Fibroblast of skin of left quadriceps (primary cell): ENCODE data around the gene DLGAP1.
"Not testable (repeated sequence)": the region's sequence is repeated elsewhere in the genome, so short reads cannot be mapped to it uniquely, and the experiment has no call there.

Experiments used
- DNase-seq, 2 experiments: peaks; one replicate each; pipeline ENCODE4 v3.0.0-alpha.2; 2013; ENCODE audit warnings: low read depth in 2 of 2

The DLGAP1 gene

DNA sequence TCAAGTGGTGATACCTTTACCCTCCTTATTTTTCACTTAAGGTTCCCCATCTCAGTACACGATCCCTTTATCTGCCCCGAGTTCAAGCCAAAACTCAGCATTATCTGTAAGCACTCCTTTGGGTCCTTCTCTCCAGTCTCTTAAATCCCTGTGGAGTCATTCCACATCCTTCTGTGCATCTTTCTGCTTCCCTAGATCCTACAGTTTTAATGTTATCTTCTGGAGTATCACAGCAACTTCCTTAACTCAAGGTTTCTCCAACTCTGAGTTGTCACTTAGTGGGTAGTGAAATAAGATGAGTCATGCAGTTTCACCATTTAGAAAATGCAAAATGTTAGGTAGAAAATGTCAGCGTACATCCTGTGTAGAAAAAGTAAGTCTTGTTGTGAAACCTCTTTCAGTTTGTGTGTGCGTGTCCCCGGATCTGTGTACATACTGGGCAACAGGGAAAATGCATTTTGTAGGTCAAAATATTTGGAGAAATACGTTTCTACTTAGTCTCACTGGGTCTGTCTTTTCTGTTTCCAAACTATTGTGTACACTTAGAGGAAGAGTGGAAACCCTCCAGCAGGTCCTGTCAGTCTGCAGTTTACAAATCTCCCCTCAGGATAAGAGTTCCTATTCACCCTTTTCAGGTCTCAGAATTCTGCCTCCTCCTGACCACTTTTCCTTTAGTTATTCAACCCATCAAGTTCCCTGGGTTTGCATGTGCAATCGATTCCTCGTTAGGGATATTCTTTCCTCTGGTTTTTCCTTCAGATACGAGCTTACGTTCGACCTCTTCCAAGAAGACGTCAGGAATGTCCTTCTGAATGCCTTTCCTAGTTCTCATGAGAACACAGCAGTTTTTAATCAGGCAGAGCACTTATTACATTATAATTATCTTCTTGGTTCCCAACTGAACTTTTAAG, 850.4 kb downstream of the DLGAP1 start:
- DNase-seq: peak; percentile 96 to 97

DNA sequence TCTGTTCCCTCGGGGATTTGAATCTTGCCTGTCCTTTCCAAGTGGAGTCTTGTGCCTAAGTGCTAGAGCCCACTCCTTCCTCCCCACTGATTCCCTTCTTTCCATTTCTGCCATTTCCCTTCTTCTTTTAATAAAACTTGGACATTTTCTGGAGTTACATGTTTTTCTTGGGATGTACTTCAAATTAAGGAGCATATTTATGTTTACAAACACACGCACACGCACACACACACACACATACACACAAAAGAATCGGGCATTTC, 850.9 kb downstream of the DLGAP1 start:
- DNase-seq: no peak

DNA sequence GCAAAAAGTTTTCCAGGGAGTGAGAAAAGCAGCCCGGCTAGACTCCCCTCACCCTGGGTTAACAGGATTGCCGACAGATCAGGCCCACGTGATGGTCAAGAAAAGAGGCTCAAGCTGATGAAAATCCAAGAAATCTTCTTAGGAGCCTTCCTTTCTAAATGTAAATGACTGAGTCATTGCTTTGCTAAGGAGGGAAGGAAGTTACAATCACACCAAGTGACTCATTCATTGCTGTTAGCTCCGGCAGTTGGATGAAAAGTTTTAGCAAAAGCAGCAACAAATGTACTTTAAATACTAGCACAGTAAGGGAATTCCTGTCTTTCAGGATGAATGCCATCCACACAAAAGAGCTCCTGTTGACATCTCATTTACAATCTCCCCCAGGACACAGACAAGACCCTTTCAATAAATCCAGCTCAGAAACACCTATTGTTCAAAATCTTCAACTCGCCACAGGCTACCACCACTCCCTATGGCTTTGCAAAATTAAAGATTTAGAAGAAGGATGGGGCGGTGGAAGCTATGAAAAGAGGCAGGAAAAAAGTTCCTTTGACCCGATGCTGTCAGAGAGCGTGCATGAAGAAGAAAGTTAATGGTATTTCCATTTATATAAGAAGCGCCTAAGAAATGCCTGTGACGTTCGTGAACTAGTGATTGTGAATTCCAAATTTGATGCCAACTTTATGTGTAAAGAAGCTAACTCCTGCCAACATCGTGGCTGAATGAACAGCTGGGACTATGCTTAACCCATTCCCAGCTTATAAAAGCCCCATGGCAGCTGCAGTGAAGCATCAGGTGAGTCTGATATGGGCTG, 851.5 kb downstream of the DLGAP1 start:
- peak; percentile 96 for DNase-seq

DNA sequence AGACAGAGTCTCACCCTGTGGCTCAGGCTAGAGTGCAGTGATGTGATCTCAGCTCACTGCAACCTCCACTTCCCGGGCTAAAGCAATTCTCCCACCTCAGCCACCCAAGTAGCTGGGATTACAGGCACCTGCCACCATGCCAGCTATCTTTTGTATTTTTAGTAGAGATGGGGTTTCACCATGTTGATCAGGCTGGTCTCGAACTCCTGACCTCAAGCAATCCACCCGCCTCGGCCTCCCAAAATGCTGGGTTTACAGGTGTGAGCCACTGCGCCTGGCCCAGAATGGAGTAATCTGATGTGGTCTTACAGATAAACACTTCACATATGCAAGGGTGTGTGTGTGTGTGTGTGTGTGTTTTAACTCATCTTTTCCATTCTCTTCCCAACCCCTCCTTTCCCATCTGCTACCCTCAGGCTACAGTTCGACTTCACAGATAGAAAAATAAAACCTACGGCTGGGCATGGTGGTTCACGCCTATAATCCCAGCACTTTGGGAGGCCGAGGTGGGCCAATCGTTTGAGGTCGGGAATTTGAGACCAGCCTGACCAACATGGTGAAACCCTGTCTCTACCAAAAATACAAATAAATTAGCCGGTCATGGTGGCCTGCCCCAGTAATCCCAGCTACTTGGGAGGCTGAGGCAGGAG, 853.9 kb downstream of the DLGAP1 start:
- not testable (repeated sequence) for DNase-seq

DNA sequence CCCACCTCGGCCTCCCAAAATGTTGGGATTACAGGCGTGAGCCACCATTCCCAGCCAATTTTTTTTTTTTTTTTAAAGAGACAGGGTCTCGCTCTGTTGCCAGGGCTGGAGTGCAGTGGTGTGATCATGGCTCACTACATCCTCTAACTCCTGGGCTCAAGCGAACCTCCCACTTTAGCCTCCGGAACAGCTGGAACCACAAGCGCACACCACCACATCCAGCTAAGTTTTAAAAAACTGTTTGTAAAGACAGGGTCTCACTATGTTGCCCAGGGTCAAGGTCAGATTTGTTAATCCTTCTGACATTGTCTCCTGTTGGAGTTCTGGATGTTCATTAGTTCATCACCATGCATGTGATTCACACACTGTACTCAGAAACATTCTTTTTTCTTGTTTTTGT, 855.2 kb downstream of the DLGAP1 start:
- DNase-seq: no peak

DNA sequence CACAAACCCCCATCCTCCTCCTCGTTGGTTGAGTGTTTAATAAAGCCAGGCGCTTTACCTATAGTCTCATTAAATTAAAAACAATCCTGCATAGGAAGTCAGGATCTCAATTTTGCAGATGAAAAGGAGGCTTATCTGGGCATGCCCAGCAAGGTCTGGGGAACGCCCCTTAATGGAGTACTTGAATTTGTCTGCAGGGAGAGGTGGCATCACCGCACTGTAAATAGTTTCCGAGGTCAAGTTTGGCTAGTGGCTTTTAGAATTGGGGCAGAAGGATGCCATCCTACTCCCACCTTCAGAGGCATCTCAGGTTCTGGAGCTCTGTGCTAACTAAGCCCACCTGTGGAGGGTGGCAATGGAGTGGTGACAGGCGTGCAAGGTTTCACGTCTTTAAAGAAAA, 855.9 kb downstream of the DLGAP1 start:
- no peak for DNase-seq

DNA sequence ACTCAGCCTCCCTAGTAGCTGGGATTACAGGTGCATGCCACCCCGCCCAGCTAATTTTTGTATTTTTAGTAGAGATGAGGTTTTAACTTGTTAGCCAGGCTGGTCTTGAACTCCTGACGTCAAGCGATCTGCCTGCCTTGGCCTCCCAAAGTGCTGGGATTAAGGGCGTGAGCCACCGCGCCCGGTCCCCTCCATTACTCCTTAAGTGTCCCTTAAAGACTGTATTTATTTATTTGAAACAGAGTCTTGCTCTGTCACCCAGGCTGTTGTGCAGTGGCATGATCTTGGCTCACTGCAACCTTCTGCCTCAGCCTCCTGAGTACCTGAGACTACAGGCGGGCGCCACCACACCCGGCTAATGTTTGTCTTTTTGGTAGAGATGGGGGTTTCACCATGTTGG, 856.5 kb downstream of the DLGAP1 start:
- DNase-seq: no peak

DNA sequence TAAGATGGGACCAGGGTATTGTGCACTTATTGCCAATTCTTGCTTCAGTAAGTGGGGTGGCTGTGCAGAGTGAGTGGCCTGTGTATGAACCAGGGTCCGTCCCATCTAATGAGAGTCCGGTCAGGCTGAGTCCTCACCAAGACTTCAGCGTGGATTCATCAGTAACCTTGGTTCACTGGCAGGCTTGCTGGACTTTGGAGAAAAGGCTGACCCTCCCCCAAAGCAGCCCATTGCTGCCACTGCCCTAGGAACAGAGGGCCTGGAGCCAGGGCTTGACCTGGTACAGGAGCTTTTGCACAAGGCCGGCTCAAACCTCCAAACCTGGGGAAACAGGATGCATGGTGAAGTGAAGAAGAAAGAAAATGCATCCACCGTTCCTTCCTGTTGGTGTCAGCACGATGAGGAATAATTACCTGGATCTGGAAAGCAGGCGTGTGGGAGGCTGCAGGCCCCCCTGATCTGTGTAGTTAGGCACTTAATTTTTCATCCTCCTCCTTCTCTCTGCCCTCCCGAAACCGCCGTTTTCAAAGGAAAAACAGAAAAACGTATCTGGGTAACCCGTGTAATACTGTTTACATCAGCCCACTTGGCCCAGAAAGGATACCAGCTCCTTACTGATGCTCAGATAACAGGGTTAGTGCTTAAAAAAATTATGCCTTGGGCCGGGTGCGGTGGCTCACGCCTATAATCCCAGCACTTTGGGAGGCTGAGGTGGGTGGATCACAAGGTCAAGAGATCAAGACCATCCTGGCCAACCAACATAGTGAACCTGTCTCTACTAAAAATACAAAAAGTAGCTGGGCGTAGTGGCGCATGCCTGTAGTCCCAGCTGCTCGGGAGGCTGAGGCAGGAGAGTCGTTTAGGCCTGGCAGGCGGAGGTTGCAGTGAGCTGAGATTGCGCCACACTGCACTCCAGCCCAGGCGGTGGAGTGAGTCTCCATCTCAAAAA, 857.4 kb downstream of the DLGAP1 start:
- DNase-seq: no peak

DNA sequence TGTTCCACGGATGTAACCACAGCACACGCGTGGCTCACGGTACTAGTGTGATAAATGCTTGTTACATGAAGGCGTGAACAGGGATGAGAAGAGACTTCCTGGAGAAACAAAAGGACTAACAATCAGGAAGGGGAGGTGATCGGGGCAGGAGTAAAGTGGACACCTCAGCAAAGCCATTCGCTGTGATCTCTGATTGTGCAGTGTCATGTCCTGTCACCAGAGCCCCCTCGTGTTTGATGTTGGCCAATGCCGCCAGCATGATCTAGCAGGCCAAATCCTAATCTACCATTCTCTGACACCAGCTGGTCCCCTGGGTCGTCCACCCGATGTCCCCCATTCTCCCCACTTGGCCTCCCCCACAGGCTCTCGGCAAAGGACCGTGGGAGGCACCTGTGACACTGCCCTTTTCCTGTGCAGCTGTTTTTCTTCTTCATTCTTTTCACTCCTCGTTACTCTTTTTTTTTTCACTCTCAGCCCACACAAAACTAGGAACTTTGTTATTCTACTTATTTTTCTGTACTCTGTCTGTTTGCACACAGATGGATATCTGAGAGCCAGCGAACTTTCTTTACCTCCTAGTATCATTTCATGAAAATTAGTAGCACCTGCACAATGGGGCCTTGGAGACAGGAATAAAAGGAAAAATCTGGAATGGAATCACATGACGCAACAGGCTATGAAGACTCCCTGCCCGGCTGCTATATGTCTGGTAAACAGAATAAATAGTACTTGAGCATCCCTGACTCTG, 858.3 kb downstream of the DLGAP1 start:
- DNase-seq: no peak

DNA sequence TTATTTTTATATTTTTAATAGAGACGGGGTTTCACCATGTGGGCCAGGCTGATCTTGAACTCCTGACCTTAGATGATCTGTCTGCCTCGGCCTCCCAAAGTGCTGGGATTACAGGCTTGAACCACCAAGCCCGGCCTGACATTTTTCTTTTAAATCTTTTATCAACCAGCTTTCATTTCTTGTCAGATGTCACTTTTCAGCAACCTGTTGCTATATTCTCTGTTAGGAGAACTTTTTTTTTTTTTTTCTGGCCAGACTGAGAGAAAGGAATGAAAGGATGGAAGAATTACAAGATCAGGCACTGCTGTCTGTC, 858.8 kb downstream of the DLGAP1 start:
- DNase-seq: no peak

DNA sequence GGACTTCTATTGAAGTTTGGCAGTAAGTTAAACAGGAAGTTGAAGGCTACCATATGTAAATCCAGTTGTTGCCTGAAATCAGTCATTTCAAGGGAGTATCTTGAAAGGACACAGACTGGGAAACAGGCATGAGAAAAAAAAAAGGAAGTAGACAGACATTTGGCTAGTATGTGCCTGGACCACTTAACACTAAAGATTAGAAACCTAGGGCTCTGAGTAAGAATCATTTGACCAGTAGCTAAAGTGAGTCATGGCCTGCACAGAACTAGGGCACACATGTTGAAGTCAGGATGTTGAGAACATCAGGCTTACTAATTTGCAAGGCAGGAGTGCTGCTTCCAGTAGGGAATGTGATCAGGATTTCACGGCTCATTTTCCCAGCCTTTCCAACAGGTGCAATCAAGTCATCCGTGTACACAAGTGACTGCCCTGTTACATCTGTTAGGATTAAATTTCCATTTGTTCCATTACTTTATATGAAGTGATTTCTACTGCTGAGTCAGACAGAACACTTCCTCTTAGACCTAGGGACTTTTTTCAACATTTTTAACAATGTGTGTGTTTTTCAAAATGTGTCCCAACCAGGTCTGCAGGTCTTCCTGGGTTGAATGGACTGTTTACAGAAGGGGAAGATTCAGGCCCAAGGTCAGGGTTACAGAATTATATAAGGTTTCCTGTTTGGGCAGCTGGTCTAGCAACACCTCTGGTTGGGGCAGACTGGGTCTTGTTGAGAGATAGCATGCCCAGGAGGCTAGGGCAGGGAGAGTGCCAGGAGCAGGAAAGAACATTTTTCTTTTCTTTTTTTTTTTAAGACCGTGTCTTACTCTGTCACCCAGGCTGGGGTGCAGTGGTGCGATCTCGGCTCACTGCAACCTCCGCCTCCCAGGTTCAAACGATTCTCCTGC, 859.5 kb downstream of the DLGAP1 start:
- DNase-seq: peak in 1 of 2 experiments; percentile 56

DNA sequence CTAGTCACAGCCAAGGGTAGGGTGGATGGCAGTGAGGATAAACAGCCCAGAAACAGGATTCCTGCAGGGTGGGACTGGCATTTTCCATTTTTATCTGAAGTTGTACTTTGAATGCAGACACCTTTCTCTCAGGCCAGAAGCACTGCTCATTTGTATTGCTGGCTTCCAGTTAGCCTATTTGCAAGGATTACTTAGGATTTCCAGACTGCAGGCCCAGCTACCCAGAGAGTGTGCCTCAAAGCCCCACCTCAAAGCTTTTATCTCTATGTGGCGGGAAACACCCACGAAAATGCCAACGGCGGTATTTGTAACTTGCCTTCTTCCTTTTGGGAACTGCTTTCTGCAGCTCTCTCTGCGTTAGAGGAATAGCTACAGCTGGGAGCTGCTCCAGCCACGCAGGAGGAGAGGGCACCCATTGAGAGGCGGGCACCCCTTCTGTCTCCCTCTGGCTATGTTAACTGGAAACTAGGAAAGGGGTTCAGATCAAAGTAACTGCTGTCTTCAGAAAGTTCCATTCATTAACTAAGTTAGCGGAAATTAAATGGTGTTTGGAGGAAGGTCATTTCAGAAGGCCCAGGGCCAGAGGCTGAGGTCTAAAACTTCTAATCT, 860.2 kb downstream of the DLGAP1 start:
- DNase-seq: no peak

DNA sequence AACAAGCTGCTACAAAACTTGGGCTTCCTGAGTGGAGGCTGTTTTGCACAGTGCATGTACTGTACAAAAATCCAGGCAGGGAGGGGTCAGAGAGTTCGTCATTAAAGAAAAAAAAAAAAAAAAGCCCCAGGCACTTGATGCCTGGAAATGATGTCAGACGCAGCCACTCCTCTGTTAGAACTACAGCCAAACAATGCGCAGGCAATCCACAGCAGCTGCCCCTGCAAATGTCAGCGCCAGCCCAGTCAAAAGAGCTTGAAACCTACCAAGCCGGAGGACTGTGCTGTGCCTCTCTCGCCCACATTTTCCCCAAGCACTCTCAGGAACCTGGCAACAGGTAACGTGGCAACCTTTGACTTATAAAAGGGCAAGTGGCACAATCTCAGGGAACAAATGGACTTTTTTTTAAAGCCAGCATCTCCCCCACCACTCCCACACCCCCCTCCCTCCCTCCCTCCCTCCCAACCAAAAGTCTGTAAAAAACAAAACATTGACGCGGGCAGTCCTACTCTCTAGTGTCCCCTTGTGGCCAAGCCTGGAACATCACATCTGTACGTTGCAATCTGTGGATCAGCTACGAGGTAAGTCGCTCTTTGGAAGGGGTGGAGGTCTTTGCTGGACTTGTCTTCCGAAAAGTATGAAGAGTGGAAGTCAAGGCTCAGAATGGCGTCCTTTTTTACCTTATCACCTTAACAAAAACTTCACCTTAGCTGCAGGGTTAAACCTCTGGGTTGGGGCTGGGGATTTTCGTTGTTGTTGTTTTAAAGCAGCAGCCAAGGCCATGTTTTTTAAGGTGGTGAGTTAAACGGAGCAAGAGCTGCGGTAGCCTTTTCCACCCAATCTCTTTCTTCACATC, 861.0 kb downstream of the DLGAP1 start:
- peak; percentile 95 for DNase-seq

DNA sequence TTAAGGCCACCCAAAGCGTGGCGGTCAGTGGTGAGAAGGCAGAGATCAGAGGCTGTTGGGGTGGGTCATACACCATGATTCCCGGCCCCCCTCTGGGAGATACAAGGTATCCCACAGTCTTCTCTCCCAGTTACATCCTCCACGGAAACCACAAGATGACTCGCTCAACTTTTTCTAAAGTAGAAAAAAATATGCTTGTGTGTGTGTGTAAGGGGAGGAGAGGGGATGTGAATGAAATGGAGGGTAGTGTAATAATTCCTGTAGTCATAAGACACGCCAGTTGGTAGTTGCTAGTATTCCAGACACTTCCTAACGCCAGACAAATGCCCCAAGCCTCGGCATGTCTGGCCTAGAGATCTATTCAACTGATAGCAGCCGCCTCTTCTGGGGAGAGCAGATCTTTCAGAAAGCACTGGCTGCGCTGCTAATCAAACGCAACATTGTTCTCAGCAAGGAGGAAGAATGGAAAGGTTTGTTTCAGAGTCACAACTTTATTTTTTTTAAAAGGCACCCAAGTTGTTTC, 861.7 kb downstream of the DLGAP1 start:
- DNase-seq: peak in 1 of 2 experiments; percentile 63

DNA sequence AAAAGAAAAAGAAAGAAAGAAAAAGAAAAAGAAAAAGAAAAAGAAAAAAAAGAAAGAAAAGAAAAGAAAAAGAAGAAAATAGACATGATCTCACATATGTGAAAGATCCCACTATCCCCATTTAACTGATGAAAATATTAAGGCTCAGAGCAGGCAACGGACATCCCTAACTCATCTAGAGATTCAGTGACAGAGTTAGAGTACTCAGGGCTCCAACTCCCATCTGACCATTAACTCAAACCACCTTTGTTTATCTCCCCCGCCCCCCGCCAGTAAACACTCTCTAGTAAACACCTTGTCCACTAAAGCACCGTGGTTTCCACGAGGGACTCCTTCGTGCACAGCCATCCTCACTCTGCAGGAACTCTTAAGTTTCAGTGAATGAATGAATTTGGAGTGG, 862.2 kb downstream of the DLGAP1 start:
- no peak for DNase-seq

DNA sequence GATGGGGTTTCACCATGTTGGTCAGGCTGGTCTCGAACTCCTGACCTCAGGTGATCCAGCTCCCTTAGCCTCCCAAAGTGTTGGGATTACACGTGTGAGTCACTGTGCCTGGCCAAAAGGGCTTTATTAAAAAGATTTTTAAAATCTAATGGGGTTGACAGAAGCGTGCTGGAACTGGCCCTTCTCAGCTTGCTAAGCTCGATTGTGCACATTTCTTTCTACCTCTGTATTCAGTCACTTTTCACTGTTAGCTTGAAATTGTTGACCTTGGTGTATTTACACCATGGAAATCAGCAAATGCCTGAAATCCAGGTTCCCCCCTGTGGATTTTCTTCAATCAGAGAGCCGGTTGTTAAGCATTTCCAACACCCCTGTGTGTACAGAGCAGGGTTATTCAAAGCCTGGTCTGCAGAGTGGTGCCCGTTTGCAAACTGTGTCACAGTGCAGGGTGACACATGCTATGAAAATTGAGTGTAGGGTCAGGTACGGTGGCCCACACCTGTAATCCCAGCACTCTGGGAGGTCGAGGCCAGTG, 864.9 kb downstream of the DLGAP1 start:
- DNase-seq: no peak

DNA sequence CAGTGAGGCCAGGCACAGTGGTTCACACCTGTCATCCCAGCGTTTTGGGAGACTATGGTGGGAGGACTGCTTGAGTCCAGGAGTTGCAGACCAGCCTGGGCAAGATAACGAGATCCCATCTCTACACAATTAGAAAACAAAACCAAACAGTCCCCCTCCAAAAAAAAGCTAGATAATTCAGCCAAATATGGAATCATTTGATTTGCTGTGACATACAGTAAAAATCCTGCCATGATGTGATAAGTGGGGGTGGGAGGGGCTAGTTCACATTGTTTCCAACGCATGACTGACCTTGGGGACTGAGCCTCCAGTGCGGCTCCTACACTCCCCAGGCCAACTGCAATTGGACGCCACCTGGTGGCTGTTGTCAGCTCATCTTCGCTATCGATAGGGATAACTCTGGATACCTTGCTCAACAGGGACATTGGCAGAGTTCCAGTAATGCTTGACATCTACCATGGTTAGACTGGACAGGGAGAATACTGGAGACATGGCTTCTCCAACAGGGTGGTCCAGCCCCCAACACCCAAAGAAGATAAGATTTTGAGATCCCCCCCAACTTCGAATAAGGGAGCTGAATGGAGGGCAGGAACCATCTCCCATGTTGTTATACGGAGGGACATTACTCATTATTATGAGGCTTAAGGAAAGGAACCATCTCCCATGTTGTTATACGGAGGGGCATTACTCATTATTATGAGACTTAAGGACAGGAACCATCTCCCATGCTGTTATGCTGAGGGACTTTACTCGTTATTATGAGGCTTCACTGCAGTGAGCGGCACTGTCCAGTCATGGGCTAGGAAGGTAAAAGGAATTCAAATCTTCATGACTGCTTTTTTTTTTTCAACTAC, 869.2 kb downstream of the DLGAP1 start:
- DNase-seq: peak; percentile 52 to 56
